Ovary (tissue), 9 donors: ENCODE data around the gene C1QTNF8. TPM values are rescaled to one million over a fixed set of nuclear protein-coding genes. Genes with fewer than 3 reads are reported as not detected.

ENCODE experiments used
- DNase-seq, 5 donors: peaks; one replicate each; pipeline ENCODE4 v3.0.0-alpha.2; 2019 to 2020
- H3K27ac ChIP-seq, 2 donors: fragments of 200-600 bp; one replicate each; pipeline versions ENCODE4 v1.5.1 to v1.8.0; 2019 to 2022
- H3K27me3 ChIP-seq: fragments of 200-600 bp; one replicate; pipeline ENCODE4 v1.8.0; 2022
- H3K36me3 ChIP-seq: fragments of 200-600 bp; sonication (generic); one replicate; pipeline ENCODE4 v1.5.1; 2019
- H3K4me1 ChIP-seq: one replicate; pipeline ENCODE4 v1.8.1; 2013; ENCODE audit warnings: mild to moderate bottlenecking, moderate library complexity; ENCODE audit not compliant: insufficient read depth
- H3K4me3 ChIP-seq: fragments of 200-600 bp; sonication (generic); one replicate; pipeline ENCODE4 v1.5.1; 2017
- H3K9me3 ChIP-seq, 2 donors: fragments of 200-600 bp in 1 of 2; sonication (generic) in 1 of 2; one replicate each; pipeline versions ENCODE4 v1.5.1 to v1.8.1; 2013 to 2019; ENCODE audit warnings: mild to moderate bottlenecking in 1 of 2, moderate library complexity in 1 of 2
- CTCF ChIP-seq, 3 donors: fragments of 450-650 bp in 2 of 3; fragments of 200-600 bp in 1 of 3; IDR thresholded peaks; one replicate each; pipeline versions ENCODE4 v1.5.1 to v1.8.0; 2016 to 2022; ENCODE audit warnings: antibody characterized with exemption in 3 of 3, mild to moderate bottlenecking in 1 of 3
- EP300 ChIP-seq: sonication (generic); formaldehyde crosslinking; IDR thresholded peaks from one replicate; pipeline ENCODE4 v1.6.1; 2017; ENCODE audit warnings: antibody characterized with exemption
- POLR2A ChIP-seq: fragments of 450-650 bp; IDR thresholded peaks from one replicate; pipeline ENCODE4 v1.6.1; 2017; ENCODE audit warnings: antibody characterized with exemption, mild to moderate bottlenecking, moderate library complexity
- whole genome bisulfite sequencing, 3 donors: extraction: QIAGEN DNeasy Blood & Tissue Kit in 1 of 3; methylation state at CpG; one replicate each; pipeline versions ENCODE4 v1.1.5 to v1.1.7; 2013 to 2017; 5-methylcytosine and 5-hydroxymethylcytosine counted together
- intact Hi-C, 4 donors: fragments of 100-400 bp; cut with DNase I; formaldehyde crosslinking; loops; one replicate each; pipeline versions ENCODE4 v1.11.0 to v1.15.1; 2022 to 2023
- polyA plus RNA-seq, 2 donors: library from polyadenylated mRNA; stranded (reverse); fragments of 200-250 nt in 1 of 2; fragments of 350-450 nt in 1 of 2; fragmentation: Illumina TruSeq in 1 of 2; extraction: RNeasy Lipid Tissue Mini Kit (QIAGEN cat#74804) in 1 of 2; gene quantifications; one replicate each; pipeline ENCODE4 v1.2.3, GENCODE V29; 2013 to 2014
- total RNA-seq, 7 donors: library from RNA; depleted of rRNA in 2 of 7; stranded (reverse); fragments of >200 nt in 2 of 7; fragmentation: NEBNext Ultra II Directional in 3 of 7; extraction: Animal tissue kit (Norgen Biotek cat#: 25700) in 3 of 7; gene quantifications; one replicate each; pipeline versions ENCODE4 v1.1.0 to v1.2.4, GENCODE V29; 2016 to 2023
- donor health status: DM: no; HTN: no; CAD: no; lungs with moderate emphysema.
- donor health status: DM: no; HTN: no; CAD: no.
- donor health status: Bipolar disorder and iron deficiency.
- donor health status: DM: yes; HTN: yes; CAD: no.
- donor health status: DM: no; HTN: no; CAD: no.
- donor health status: DM: yes; HTN: yes; CAD: no.

The C1QTNF8 gene
- total and polyA plus RNA-seq, 9 donors, result 0.80 TPM; not detected in 8

- no peak for DNase-seq
- 59 to 62% (median 60%) methylated on average over 20 to 21 of the region's 21 CpGs for WGBS, 3 donors
- Histone ChIP-seq H3K9me3 (no peaks in the 10 kb centered on the region), H3K36me3 (no peaks in the 10 kb centered on the region), H3K27ac (no peak overlapping the region), H3K27me3 (no peaks in the 10 kb centered on the region), H3K4me1 (no peaks in the 10 kb centered on the region), H3K4me3 (no peak overlapping the region)
- no peak for TF ChIP-seq EP300
- no peak for TF ChIP-seq CTCF (IDR thresholded peaks at IDR 0.05)
- no peak for TF ChIP-seq POLR2A
- intact Hi-C loops, result no loop called here
Measured at GRCh38 chr16:1123525-1124230, 27.6 kb upstream of the C1QTNF8 start.

- Histone ChIP-seq H3K36me3 (no peaks in the 10 kb centered on the region), H3K27me3 (no peaks in the 10 kb centered on the region), H3K9me3 (no peaks in the 10 kb centered on the region), H3K4me1 (no peaks in the 10 kb centered on the region), H3K27ac (no peak overlapping the region), H3K4me3 (no peak overlapping the region)
- no peak for DNase-seq
- intact Hi-C loops, result no loop called here
- no peak for TF ChIP-seq POLR2A
- 81 to 87% (median 83%) methylated on average over 14 of the region's 14 CpGs for WGBS, 3 donors
Measured at GRCh38 chr16:1122398-1122765, 26.3 kb upstream of the C1QTNF8 start.

- Histone ChIP-seq H3K4me3 (no peak overlapping the region), H3K27ac (no peak overlapping the region), H3K9me3 (no peaks in the 10 kb centered on the region), H3K36me3 (no peaks in the 10 kb centered on the region), H3K27me3 (no peaks in the 10 kb centered on the region), H3K4me1 (no peaks in the 10 kb centered on the region)
- 79 to 88% (median 81%) methylated on average over 28 to 30 of the region's 30 CpGs for WGBS, 3 donors
- TF ChIP-seq POLR2A, result no peak
- TF ChIP-seq EP300, result no peak
- TF ChIP-seq CTCF (IDR thresholded peaks at IDR 0.05), result no peak
- no peak for DNase-seq
- intact Hi-C loops, result no loop called here
Measured at GRCh38 chr16:1121601-1122397, 25.8 kb upstream of the C1QTNF8 start.

GRCh38 chr16:1121009-1121408 lies 25.0 kb upstream of the C1QTNF8 start:
- 73 to 78% (median 77%) methylated on average over 23 of the region's 23 CpGs for WGBS, 3 donors
- Histone ChIP-seq H3K9me3 (no peaks in the 10 kb centered on the region), H3K27me3 (no peaks in the 10 kb centered on the region), H3K36me3 (no peaks in the 10 kb centered on the region), H3K27ac (no peak overlapping the region), H3K4me1 (no peaks in the 10 kb centered on the region), H3K4me3 (no peak overlapping the region)
- TF ChIP-seq CTCF (IDR thresholded peaks at IDR 0.05), result no peak
- no peak for TF ChIP-seq POLR2A
- no peak for TF ChIP-seq EP300
- DNase-seq, result no peak
- intact Hi-C loops, result no loop called here

GRCh38 chr16:1120577-1120941 lies 24.5 kb upstream of the C1QTNF8 start:
- no peak for DNase-seq
- H3K4me3 ChIP-seq, result no peak overlapping the region
- WGBS, 3 donors, result 67 to 74% (median 74%) methylated on average over 20 to 22 of the region's 22 CpGs
- no peak for TF ChIP-seq CTCF (IDR thresholded peaks at IDR 0.05)
- TF ChIP-seq EP300, result no peak
- TF ChIP-seq POLR2A, result no peak
- H3K9me3 ChIP-seq, result no peaks in the 10 kb centered on the region
- intact Hi-C loops, result no loop called here
- no peak overlapping the region for H3K27ac ChIP-seq
- no peaks in the 10 kb centered on the region for H3K4me1 ChIP-seq
- no peaks in the 10 kb centered on the region for H3K36me3 ChIP-seq
- H3K27me3 ChIP-seq, result no peaks in the 10 kb centered on the region
